PC-9 (cell line): ENCODE measurements around the gene TRIM69.

Experiments used
- EZH2 ChIP-seq: fragments of 200-600 bp; sonication (generic); IDR thresholded peaks from 2 replicates; pipeline ENCODE4 v1.8.0; 2017; ENCODE audit warnings: antibody characterized with exemption, low read depth
- TF ChIP-seq, protein P1 (sequence below): fragments of 200-600 bp; sonication (generic); conservative IDR thresholded peaks from 2 replicates; pipeline ENCODE4 v1.6.1; 2017; ENCODE audit warnings: mixed run types, antibody characterized with exemption, mild to moderate bottlenecking, moderate library complexity

DNA sequence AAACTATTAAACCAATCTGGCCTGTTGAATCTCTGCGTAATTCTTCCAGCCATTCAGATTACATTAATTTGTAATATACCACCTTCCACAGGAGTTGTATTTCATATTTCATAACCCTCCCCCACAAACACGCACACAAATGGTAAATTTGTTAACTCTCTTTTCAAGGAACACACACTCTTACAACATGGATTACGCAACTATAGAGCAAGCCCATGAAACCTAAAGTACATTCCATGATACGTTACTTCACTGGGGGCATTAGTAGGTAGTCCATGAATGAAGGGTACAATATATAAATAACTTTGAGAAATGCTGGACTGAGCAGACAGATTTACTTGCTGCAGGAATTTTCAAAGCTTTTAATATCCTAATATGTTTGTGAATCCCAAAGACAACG, 65.0 kb downstream of the TRIM69 start:
- TF ChIP-seq, protein P1, sequence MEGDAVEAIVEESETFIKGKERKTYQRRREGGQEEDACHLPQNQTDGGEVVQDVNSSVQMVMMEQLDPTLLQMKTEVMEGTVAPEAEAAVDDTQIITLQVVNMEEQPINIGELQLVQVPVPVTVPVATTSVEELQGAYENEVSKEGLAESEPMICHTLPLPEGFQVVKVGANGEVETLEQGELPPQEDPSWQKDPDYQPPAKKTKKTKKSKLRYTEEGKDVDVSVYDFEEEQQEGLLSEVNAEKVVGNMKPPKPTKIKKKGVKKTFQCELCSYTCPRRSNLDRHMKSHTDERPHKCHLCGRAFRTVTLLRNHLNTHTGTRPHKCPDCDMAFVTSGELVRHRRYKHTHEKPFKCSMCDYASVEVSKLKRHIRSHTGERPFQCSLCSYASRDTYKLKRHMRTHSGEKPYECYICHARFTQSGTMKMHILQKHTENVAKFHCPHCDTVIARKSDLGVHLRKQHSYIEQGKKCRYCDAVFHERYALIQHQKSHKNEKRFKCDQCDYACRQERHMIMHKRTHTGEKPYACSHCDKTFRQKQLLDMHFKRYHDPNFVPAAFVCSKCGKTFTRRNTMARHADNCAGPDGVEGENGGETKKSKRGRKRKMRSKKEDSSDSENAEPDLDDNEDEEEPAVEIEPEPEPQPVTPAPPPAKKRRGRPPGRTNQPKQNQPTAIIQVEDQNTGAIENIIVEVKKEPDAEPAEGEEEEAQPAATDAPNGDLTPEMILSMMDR: no peak
- TF ChIP-seq EZH2: no peak
